Activated CD4-positive, alpha-beta T cell treated with anti-CD3 and anti-CD28 coated beads, Interleukin-2, Interleukin-4, amounts not matched to agents 100 ng/mL and 50 ng/mL, durations not matched to agents 16 hours and 8 hours (primary cell): ENCODE measurements around the gene RAB40C.

ENCODE experiments used
- DNase-seq: peaks from one replicate; pipeline ENCODE4 v3.0.0-alpha.2; 2020; ENCODE audit warnings: low spot score

Gene RAB40C

DNA sequence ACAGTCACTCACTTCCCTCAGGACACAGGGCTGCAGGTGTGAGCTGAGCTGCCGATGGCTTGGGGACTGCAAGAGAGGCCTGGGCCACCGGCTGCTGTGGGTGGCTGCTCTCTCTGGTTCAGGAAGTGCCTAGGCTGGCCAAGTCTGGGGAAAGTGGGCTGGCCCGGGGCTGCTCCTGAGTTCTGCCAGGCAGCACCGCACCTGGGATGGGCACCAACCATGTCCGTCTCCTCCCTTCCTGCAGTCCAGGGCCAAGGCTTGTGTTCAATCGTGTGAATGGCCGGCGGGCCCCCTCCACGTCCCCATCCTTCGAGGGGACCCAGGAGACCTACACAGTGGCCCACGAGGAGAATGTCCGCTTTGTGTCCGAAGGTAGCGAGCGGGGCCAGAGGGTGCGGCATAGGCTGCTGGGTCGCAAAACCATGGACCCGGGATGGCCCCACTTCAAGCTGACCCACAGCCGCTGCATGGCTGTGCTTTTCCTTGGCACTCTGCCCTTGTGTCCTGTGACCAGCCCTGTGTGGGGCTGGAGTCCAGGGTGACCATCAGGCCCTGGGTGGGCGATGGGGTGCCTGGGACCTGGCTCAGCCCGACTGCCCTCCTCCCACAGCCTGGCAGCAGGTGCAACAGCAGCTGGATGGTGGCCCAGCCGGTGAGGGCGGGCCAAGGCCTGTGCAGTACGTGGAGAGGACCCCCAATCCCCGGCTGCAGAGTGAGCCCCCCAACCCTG, 57.5 kb downstream of the RAB40C start:
- DNase-seq: no peak

DNA sequence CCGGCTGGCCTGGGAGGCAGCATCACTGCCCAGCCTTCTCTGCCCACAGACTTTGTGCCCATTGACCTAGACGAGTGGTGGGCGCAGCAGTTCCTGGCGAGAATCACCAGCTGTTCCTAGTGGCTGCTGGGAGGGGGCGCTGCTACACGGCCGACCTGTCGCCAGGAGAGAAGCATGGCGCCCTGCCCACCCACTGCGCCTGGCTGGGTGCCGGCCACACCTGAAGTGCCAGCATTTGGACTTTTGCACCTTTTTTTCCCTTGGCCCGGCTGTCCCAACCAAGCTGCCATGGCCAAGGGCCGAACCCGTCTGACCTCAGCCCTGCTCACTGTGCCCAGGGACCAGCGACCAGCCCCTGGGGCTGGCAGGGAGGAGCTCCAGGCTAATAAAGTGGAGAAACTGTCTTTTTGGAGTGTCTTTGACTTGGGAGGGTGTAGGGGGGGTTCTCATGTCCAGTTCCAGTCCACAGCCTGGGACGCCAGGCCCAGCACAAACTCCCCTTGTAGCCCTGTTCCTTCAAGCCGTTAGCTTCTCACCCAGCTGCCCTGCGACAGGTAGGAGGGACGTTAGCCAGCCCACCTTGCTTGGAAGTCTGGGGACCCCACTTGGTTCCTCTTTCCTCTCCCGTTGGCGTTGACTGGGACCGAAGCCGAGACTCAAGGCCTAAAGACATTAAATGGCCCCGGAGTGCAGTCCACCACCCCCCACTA, 58.4 kb downstream of the RAB40C start:
- DNase-seq: peak; percentile 62

DNA sequence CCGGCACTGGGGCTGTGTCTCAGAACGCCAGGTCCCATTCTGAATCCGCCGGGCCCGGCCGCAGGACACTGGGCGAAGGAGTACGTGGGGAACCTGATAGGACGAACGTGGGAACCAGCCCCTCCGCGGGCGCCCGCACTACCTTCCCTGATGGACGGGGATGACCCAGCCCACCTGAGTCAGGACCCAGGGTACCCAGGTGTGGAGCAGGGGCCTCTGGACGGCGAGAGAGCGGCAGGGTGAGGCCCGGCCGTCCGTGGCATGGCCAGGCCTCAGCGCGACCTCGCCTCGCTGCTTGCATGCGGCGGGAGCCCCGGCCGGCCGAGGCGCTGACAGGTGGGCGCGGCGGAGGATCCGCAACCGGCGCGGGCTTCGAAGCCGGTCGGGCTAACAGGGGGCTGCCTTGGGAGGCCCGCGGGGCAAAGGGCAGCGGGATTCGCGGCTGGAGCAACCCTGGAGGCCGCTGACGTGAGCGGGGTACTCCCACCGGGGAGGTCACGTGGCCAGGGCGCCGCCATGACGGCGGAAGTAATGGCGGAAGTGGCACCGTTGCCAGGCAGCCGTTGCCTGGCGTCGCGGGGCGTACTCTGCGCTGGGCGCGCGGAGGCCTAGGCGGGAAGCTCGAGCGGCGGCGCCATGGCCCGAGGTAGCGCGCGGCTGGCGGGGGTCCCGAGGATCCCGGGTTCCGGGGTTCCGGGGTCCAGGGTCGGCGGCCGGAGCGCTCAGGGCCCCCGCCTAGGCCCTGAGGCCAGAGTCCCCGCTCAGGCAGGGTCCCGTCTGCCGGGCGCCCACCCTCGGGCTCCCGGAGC, 59.1 kb downstream of the RAB40C start, which contains the start of gene WDR90:
TSS of gene WDR90 (plus strand) at position 585 of the 809 bp plus-strand sequence. CDS start at position 637, 52 bp downstream.
- peak; percentile 95 for DNase-seq

DNA sequence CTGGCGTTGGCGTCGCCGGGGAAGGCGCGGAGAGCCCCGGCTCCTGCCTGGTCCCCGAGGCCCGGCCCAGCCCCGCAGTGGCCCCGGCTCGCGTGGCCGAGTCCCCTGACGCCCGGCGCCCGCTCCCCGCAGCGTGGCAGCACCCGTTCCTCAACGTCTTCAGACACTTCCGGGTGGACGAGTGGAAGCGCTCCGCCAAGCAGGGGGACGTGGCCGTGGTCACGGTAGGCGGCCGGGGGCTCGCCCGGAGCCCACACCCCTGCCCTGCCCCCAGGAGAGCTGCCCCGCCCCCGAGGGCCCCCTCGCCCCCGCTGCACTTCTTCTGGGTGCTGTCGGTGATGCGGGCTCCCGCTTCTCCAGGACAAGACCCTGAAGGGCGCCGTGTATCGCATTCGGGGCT, 59.8 kb downstream of the RAB40C start:
- no peak for DNase-seq

DNA sequence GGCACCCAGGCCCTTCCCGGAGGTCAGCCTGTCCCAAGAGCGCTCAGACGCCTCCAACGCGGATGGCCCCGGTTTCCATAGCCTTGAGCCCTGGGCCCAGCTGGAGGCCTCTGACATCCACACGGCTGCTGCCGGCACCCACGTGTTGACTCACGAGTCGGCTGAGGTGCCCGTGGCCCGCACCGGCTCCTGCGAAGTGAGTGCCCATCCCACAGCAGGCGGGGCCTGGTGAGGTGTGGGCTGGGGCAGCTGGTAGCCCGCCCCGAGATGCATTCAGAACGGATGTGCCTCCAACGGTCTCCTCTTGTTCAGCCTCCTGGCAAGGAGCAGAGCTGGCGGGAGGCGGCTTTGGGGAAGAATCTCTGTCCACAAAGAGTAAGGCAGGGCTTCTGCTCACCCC, 62.0 kb downstream of the RAB40C start:
- no peak for DNase-seq

DNA sequence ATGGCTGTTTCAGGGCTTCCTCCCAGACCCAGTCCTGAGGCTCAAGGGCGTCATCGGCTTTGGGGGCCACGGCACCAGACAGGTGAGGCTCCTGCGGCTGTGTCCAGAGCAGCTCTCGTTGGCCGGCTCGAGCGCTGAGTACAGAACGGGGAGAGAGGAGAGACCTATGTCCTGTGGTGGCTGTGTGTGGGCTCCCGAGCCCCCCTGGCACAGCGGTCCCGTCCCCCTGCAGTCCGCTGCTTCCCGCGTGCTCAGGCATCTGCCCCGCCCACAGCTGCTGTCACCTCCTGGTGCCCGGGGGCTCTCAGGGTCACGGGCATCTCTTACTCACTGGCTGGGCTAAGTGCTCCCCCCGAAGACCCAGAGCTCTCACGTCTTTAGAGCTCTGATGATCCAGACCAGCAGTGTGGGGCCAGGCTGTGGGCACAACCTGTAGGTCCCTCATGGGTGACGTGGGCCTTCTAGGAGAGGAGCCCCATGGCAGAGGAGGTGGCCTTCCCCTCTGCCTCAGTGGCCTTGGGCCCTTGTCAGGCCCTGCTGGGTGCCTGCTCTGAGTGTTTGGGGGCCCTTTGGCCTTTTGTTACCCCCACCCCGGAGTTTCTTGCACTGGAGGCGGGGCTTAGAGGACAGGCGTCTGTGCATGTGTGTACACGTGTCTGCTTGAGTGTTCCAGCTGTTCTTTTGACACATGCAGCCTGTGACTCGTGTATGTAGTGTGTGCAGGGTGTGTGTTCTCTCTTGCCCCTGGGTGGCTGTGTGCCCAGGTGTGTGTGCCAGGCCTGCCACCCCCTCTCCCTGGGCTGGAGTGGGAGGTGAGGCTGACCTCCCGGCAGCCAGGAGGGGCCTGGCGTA, 62.8 kb downstream of the RAB40C start:
- DNase-seq: no peak

DNA sequence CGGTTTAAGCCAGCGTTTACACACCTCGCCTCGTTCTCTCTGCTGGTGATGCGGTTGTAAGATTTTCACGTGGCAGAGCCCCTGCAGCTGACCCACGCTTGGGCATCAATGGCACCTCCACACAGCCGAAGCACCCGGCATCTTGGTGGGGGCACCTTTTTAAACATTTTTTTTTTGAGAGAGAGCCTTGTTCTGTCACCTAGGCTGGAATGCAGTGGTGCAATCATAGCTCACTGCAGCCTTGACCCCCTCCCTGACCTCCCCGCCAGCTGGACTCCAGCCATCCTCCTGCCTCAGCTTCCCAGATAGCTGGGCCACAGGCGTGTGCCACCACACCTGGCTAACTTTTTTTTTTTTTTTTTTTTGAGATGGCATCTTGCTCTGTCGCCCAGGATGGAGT, 64.2 kb downstream of the RAB40C start:
- no peak for DNase-seq

DNA sequence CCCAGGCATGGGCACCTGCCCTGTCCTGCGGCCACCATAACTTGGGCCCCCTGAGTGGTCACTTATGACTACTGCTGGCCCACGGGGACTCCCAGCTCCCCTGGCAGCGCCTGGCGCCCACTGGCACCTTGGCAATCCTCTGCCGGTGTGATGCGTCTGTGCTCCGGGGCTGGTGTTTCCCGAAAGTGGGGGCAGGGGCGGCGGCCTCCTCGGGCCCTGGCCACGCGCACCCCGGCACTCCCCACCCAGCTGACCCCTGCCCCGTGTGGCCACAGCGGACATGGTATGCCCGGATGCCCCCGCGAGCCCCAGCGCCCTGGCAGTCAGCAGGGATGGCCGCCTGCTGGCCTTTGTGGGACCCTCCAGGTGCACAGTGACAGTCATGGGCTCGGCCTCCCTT, 67.6 kb downstream of the RAB40C start:
- DNase-seq: no peak

DNA sequence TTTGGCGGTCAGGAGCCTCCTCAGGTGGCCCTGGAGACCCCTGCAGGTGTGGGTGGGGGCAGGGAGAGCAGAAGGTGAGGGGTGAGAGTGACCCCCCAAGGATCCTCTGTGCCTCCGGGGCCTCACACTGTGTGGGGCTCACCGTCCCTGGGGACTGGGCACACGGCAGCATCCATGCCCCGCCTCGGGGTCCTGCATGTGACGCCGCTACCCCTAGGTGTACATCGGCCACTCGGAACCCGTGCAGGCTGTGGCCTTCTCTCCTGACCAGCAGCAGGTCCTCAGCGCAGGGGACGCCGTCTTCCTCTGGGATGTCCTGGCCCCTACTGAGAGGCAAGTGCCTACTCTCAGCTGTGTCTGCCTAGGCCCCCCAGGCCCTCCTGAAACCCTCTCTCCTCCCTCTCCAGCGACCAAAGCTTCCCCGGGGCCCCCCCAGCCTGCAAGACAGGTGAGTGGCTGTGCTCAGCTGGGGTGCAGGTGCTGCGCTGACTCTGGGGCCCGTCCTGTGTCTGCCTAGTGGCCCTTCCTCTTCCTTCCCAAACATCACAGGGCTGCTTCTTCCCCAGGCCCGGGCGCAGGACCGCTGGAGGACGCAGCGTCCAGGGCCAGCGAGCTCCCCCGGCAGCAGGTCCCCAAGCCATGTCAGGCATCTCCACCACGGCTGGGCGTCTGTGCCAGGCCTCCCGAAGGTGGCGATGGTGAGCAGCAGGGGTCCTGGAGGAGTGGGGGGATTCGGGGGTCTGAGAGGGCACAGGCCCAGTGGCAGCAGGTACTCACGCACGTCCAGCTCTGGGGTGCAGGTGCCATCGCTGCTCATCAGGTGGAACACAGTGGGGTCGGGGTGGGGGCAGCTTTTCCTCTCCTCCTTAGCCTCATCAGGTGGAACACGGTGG, 69.1 kb downstream of the RAB40C start:
- no peak for DNase-seq

DNA sequence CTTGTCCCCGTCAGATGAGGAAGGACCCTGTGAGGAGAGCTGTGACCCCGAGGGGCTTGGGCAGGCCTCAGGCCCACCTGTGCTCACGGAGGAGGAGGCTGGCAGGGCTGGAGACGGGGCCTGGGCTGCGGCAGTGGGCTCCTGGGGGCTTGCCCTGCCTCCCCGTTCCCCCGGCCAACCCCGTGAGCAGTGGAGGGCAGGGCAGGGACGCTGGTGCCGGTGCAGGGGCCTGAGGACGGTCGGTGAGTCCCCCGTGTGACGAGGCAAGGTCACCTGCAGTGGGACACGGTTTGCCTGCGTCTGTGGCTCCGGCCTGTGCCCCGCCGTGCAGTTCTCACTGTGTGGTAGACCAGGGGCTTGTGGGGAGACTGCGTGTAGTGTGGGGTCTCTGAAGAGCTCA, 69.8 kb downstream of the RAB40C start:
- DNase-seq: no peak

DNA sequence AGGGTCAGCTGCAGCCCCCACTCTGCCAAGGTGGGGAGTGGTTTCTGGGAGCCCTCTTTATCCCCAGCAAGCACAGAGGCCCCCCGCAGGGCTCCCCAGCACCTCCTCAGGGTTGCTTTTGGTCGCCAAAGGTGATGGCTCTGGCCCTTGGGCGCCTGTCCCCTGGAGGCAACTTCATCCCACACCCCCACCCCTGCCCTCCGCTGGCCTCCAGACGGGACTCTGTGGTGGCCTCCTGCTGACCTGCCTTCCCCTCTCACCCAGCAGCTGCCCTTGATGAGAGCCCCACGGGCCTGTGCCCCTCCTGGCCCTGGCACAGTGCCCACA, 70.2 kb downstream of the RAB40C start:
- DNase-seq: no peak

DNA sequence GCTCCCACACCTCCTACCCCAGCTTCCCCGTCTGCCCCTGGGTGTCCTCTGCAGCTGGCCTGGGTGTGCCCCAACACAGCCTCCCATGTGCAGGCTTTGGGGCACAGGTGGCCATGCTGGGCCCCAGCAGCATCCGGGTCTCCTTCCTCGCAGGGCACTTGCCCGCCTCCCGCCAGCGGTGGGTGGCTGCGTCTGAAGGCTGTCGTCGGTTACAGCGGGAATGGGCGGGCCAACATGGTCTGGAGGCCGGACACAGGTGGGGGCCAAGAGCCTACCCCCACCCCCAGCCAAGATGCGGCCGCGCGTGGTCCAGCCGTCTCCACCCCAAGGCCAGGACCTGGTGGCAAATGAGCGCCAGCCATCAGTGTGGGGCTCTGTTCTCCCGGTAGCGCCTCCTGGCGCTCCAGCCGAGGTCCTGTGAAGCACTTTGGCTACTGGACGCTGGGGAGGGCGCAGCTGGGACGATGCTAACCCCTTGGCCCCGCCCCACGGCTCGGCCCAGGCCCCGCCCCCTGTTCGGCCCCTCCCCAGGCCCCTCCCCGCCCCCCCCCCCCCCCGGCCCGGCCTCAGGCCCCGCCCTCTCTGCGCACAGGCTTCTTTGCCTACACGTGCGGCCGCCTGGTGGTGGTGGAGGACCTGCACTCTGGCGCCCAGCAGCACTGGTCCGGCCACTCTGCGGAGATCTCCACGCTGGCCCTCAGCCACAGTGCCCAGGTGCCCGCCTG, 70.8 kb downstream of the RAB40C start:
- peak; percentile 67 for DNase-seq

DNA sequence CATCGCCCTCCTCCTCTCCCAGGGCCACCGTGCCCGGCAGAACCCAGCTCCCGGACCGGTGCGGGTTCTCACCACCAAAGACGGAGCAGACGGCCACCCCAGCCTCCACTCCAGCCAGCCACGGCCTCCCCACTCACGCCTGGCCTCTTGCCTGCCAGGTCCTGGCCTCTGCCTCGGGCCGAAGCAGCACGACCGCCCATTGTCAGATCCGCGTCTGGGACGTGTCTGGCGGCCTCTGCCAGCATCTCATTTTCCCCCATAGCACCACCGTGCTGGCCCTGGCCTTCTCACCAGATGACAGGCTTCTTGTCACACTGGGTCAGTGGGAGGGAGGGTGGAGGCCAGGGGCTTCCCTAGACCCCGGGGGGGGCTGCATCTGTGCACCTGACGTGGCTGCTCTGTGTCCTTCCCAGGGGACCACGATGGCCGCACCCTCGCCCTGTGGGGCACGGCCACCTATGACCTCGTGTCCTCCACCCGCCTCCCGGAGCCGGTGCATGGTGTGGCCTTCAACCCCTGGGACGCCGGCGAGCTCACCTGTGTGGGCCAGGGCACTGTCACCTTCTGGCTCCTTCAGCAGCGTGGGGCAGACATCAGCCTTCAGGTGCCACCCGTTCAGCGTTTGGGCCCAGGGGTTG, 71.4 kb downstream of the RAB40C start:
- DNase-seq: no peak

DNA sequence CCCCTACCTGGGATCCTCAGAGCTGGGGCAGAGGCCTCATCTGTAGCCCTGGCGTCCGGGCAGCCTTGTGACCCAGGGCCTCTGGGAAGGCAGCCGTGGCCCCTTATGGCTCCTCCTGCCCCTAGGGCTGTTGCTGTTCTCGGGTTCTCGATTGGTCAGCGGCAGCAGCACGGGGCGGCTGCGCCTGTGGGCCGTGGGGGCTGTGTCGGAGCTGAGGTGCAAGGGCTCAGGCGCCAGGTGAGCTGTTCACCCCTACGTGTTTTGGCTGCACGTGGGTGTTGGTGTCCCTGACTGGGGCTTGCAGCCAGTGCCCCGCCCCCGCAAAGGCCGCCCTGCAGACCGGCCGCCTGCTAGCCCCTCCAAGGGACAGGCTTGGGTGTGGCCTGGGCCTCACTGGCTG, 72.2 kb downstream of the RAB40C start:
- no peak for DNase-seq

DNA sequence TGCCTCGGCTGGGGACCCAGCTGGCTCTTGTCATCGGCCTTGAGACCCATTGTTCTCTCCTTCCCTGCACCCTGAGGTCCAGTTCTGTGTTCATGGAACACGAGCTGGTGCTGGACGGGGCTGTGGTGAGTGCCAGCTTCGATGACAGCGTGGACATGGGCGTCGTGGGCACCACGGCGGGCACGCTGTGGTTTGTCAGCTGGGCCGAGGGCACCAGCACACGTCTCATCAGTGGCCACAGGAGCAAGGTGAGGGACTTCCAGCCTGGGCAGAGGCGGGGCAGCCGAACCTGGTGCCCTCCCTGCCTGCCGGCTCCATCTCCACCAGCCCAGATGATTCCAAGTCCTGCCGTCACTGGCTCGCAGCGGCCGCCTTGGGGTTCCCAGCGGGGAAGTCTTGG, 72.7 kb downstream of the RAB40C start:
- DNase-seq: no peak

DNA sequence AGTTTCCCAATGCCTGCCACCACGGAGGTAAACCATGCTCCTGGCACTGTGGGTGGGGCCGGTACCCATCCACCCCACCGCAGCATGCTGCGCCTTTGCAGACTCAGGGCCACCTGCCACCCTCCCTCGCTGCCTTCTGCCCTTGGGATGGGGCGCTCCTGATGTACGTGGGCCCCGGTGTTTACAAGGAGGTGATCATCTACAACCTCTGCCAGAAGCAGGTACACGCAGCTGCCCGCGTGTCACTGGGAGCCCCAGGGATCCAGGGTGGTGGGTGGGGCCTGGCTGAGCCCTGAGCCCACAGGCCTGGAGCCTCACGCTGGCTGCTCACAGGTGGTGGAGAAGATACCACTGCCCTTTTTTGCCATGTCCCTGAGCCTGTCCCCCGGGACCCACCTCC, 76.7 kb downstream of the RAB40C start:
- DNase-seq: no peak

DNA sequence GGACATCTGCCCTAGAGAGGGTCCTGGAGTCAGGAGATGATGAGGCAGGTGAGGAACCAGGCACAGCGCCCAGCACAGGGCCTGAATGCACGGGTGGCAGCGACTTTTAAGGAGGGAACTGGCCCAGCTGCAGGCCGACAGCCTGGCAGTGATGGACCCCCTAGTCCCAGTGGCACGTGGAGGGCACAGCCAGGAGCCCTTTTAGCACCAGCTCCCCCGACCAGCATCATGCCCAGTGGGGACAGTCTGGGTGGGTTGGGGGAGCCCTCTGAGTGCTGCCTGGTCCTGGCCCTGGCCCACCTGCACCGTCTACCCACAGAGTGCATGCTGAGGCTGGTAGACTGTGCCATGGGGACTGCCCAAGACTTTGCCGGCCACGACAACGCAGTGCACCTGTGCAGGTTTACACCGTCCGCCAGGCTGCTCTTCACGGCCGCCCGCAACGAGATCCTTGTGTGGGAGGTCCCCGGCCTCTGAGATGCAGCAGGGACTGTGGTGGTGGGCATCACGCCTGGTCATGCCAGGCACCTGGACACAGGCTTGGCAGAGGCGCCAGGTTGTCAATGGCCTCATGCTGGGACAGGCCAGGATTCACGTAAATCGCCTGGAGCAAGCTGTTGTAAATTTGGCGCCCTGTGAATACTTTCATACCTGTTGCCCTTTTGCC, 77.4 kb downstream of the RAB40C start:
- DNase-seq: no peak

DNA sequence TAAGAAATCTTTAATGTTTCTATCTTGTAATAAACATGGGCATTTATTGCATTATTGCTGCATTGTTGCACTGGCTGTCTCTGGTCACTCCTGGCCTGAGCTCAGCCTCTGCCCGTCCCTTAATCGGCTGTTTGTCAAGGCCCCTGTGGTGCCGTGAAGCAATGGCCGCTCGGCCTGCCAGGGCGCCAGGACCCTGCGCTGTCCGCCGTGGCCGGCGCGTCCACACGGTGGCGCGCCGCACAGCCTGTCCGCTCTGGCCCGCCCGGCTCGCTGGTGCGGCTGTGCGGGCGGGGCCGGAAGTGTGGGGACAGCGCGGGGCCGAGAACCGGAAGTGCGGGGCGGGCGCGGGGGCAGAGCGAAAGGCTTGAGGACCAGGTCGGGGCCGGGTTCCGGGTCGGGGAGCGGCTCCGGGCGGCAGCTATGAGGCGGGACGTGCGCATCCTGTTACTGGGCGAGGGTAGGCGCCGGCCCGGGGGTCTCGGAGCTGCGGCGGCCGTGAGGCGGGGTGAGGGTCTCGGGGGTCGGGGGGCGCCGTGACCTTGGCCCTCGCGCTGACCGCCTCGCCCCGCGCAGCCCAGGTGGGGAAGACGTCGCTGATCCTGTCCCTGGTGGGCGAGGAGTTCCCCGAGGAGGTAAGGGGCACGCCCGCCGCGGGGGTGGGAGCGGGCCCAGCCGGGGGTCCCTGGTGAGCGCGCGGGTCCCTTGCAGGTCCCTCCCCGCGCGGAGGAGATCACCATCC, 78.1 kb downstream of the RAB40C start, which contains the start of gene RHOT2:
TSS of gene RHOT2 (plus strand) at position 353 of the 739 bp plus-strand sequence. CDS start at position 421, 68 bp downstream.
- DNase-seq: peak; percentile 94
